Hypothalamus (tissue), 51 donors: ENCODE results near the gene ZSCAN9.
A peak's percentile ranks its signal among the peaks of the same experiment; 100 is the strongest.

Experiments used
- DNase-seq, 51 donors: peaks; one replicate each; lab custom pipeline; 2025; lab: John Stamatoyannopoulos, UW

ZSCAN9 gene

DNA sequence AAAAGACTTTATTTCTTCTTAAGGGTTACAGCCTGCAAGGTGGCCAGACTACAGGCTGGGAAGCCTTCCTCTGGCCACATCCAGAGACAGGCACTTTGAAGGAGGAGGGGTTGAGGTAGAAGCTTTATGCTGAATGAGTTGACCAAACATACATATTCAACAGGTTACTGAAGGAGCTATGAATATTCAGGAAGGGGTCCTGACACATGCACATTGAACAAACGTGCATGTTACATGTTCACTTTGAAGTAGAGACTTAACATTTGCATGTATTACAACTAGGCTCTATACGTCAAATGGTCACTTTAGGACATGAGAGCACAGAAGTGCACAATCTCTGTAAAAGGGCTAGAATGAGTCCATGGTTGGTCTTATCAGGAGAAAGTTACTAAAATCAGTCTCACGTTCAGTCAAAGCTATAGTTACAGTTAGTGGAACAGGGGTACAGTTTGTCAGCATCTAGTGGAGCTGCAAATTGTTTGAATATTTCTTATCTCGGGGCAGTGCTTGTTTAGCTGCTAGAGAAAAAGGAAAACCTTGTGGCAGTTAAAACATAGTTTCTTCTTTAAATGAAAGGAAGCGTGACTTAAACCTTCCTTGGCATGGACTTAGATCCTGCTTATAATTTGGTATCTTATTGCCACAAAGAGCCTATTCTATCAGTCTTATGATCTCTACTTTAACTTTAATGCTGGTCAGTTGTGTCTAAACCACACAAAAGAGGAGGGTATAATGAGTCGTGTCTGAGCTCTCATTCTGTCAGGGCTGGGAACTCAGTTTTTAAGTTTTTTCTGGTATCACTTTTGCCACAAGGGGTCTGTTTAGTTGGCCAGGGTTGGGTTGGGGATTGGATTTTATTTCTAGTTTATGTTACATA, 4.6 kb upstream of the ZSCAN9 start:
- DNase-seq: no peak

DNA sequence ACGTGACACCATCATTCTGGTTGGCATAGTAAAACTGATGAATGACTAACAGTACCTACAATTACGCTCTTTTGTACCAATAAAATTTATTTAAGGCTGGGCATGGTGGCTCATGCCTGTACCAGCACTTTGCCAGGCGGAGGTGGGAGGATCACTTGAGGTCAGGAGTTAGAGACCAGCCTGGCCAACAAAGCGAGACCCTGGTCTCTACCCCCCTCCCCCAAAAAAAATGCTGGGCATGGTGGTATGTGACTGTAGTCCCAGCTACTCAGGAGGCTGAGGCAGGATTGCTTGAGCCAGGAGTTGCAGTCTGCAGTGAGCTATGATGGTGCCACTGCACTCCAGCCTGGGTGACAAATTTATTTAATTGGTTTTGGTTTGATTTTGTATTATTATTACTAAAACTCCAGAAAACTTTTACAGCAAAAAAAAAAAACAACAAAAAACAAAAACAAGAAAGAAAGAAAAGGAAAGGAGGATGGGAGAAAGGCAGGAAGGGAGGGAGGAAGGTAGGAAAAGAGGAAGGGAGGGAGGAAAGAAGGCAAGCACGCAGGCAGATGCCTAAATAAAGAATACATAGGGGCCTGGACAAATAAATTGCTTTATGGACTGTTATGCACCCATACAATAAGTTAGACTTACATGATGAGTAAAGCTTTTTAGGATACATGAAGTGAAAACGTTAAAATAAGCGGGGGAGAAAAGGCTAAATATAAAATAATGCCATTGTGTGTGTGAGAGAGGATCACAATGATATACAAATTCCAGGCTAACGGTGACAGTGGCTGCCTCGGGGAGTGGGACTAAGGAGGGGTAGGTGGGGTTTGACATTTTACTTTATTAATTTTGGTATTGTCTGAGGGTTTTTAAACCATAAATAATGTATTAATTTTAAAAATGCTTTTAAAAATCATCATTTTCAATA, 682 bp upstream of the ZSCAN9 start:
- DNase-seq: no peak

DNA sequence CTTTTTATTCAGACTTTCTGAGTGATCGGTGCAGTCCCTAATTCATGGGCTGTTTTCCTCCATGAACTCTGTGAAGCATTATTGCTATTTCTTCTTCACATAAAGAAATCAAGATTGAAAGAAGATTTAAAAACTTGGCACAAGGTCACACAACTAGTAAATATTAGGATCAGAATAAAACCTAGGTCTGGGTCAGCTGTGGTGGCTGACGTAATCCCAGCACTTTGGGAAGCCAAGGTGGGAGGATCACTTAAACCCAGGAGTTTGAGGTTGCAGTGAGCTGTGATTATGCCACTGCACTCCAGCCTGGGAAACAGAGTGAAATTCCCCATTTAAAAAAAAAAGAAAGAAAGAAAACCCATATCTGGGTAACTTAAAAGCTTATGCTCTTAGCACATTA, 1.4 kb downstream of the ZSCAN9 start:
- no peak for DNase-seq

DNA sequence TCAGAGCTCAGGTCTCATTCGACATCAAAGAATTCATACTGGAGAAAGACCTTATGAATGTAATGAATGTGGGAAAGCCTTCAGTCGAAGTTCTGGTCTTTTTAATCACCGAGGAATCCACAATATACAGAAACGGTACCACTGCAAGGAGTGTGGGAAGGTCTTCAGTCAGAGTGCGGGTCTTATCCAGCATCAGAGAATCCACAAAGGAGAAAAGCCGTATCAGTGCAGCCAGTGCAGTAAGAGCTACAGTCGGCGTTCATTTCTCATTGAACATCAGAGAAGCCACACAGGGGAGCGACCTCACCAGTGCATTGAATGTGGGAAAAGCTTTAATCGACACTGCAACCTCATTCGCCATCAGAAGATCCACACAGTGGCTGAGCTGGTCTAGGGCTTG, 7.7 kb downstream of the ZSCAN9 start:
- DNase-seq: no peak

DNA sequence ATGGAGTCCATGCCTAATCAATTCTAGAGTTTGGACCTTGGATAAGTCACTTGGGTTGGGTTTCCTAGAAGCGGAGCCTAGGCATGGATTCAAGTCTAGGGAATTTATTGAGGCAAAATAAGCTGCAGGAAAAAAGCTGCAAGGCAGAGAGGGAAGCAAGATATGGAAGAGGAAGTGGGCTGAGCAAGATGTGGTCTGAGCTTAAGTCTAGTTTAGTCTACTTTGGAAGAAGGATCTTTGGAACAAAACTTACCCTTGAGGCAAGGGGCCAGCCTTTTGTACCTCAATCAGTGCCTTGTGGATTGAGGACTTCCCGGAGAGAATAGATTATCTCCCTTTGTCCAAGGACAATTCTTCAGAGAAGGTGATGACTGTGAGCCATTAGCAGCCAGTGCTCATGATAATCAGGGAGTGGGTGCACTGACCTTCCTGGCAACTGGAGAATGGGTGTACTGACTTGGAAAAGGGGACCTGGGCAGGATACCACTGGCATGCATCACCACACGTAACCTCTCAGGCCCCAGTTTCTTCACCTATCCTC, 10.9 kb downstream of the ZSCAN9 start:
- DNase-seq: no peak

DNA sequence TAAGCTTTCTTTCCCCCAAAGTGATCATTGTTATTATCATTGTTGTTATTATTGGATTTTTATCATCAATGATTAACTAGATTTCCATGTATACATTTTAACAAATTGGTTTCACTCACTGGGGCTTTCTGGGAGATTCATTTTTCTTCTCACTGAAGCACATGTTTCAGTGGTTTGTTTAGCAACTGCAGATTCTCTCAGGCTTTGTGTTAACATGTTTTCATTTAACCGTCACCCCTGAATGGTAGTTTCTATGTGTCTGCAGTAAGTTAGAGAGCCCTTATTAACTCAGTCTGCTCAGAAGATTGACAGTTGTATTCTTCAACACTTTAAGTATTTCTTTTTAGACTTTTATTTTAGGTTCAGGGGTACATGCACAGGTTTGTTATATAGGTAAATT, 14.6 kb downstream of the ZSCAN9 start:
- no peak for DNase-seq

DNA sequence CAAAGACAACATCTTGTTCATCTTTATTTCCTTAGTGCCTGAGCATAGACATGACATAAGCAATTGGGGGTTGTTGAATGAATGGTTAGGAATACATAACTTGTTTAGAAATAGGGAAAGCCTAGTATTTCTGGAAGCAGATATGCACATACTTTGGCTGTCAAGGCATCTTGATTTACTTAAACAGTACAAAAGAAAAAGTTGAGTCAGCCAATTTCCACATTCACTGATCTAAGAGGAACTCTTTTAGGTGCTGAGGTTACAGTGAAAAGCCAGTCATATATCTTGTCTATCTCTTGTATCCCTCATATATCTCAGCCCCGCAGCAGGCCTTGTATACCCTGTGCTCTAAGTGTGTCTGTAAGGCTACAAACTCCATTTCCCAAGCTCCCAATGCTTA, 15.4 kb downstream of the ZSCAN9 start:
- DNase-seq: no peak

DNA sequence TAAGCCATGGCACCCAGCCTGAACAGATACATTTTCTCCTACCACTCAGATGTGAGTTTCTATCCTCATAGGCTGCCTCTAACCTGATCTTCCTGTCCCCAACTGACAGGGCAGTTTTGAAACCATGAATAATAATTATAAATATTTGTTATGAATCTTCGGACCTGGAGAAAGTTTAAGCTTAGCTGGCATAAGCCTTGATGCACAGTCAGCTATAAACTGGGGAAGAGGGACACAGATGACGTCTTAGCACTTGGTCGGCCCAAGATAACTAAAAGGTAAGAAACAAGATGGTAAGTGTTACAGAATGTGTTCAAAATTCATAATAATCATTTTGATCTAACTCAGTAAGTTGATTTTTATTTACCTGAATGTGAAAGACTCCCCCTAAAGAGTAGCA, 18.9 kb downstream of the ZSCAN9 start:
- DNase-seq: no peak

DNA sequence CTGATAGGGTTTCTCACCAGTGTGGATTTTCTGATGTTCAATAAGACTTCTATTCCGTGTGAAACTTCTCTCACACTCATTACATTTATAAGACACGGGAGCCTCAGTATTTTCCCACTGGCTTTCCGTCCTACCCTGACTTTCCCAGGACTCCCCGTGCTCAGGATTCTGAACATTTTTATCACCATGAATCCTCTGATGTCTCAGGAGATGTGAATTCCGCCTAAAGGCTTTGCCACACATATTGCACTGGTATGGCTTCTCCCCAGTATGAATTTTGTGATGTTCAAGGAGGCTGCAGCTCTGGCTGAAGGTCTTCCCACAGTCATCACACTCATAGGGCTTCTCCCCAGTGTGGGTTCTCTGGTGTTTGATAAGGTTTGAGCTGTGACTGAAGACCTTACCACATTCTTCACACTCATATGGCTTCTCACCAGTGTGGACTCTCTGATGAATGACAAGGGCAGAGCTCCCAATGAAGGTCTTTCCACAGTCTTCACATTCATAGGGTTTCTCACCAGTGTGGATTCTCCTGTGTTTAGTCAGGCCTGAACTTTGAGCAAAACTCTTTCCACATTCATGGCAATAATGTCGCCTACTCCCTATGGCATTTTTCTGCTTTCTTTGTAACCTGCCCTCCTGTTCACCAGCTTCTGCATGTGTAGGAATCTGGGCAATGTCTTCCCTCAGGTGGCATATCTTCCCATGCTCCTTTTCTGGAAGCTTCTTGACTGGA, 20.3 kb downstream of the ZSCAN9 start:
- no peak for DNase-seq

DNA sequence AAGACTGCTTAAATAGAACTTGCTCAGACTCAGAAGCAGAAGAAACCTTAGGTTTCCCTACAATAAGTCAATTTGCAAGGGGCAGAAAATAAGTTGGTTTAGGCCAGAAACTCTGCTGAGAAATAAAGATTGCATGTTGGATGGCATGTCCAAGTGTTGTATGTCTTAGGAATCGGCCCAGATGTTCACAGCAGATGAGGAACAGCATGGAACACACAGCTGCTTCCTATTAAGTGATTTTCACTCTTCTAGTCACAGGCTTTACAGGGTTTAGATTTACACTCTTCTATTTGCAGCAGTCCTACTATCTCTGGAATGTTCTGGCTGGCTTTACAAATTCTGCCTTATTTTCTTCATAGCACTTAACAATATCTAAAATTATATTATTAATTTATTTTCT, 23.8 kb downstream of the ZSCAN9 start:
- no peak for DNase-seq

DNA sequence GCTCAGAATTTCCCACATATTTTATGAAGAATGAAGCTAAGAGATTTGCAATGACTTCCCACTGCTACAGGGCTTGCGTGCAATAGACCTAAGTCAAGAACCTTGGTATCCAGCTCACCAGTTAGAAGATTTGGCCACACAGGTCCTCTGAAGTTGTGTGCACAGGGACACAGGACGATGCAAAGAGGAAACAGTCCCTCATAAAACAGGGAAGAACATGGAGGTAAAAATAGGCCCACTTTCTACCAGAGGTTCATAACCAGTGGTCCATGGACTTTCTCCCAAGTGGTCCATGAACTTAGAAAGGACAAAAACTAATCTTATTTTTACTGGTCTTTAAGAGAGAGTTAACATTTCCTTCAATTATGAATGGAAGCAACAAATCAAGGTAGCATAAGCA, 25.7 kb downstream of the ZSCAN9 start:
- DNase-seq: no peak

DNA sequence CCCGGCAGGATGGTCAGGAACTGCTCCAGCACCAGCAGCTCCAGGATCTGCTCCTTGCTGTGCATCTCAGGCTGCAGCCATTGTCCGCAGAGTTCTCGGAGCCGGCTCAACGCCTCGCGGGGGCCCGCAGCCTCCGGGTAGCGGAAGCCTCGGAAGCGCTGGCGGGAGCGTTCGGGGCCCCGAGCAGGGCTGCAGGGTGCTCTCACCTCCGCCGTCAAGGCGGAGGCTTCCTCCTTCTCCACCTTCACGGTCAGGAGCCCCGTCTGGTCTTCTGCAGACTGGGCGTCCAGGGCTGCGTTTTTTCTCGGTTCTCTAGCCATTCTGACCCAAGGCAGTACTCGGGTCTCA, 26.6 kb downstream of the ZSCAN9 start:
- peak in 4 of 51 donors; percentile 4 to 33 (median 18) for DNase-seq

DNA sequence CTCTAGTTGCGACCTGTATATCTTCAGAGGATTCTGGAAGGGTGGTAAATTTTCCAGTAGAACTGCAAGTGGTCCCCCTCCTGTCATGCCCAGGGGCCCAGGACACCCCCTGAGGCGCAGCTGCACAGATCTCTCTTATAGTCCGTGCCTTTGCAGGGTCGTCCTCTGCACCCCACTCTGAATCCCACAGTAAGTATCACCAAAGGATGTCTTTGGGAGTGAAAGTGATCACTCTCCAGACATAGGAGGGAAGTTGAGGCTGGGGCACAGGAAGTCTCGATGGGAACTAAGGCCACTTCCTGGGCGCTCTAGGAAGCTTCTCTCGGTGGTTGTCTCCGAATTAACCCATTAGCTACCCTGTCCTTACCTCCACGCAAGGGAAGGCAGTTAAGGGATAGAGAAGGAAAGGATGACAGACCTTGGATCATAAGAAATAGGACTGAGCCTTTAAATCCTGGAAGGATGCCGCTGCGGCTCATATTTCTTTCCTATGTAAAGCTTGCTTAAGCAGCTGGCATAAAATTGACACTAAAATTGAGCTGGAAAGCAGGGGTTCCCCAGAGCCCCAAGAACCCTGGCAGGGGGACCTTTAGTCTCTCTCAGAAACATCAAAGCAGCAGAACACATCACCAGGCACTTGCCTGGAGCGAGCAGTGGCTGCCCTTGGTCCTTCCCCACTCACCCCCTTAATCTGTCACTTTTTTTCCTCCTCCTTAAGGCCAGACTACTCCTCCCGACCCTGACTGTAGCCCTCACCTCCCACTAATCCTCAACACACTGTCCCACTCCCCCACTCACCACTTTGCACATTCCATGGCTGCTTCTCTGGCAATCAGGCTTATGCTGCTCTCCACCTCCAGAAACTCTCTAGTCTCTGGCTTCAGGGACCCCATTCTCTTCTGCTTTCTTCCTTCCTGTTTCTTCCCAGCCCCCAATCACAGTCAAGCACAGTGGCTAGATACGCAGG, 27.2 kb downstream of the ZSCAN9 start, which contains the start of gene ZKSCAN4:
TSS of gene ZKSCAN4 (minus strand) at position 261 of the 967 bp plus-strand sequence. CDS start 289 bp downstream, outside the sequence.
- peak in 50 of 51 donors; percentile 11 to 86 (median 52) for DNase-seq

DNA sequence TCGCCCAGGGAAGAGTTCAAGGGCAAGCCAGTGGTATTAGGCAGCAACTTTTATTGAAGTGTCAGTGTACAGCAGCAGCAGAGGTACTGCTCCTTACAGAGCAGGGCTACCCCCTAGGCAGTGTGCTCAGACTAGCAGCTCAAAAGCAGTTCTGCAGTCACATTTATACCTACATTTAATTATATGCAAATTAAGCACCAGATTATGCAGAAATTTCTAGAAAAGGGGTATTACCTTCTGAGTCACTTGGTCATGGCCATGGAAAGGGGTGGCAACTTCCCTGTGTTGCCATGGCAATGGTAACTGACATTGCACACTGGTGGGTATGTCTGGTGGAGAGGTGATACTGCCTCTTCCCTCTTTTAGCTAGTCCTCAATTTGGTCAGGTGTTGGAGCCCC, 29.0 kb downstream of the ZSCAN9 start:
- no peak for DNase-seq

DNA sequence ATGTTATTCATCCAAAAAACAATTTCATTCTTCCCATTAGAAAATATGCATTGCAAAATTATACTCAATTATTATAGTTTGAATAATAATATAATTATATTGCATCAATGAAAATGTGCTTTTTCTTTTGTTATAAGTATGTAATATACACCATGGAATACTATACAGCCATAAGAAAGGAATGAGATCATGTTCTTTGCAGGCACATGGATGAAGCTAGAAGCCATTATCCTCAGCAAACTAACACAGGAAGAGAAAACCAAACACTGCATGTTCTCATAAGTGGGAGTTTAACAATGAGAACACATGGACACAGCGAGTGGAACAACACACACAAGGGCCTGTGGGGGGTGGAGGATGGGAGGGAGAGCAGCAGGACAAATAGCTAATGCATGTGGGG, 32.0 kb downstream of the ZSCAN9 start:
- DNase-seq: no peak

DNA sequence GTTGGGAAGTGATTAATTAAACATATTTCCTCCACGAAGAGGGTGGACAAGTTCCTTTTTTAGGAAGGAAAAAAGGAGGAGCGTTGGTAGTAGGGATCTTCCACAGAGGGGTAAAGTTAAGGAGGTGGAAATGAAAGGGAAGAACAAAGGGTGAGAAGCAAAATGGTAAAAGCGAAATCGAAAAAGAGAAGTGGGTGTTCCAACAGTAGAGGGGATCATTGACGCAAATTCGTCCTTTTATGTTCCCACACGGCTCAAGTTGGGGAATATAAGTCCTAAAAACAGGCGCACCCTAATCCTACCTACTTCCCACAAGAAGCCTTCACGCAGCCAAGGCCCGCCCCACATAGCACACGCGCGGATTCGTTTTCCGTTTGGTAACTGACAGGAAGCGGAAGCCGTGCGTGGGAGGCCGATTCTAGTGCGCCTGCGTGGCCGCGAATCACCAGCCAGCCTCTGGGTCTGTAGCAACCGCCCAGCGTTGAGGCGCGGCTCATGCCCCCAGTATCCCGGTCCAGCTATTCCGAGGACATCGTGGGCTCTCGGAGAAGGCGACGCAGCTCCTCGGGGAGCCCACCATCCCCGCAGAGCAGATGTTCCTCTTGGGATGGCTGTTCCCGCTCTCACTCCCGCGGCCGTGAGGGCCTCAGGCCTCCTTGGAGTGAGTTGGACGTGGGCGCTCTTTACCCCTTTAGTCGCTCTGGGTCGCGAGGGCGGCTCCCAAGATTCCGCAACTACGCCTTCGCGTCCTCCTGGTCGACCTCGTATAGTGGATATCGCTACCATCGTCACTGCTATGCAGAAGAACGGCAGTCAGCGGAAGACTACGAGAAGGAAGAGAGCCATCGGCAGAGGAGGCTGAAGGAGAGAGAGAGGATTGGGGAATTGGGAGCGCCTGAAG, 34.1 kb downstream of the ZSCAN9 start, which contains the start of gene NKAPL:
TSS of gene NKAPL (plus strand) at position 421 of the 901 bp plus-strand sequence. CDS start at position 496, 75 bp downstream.
- DNase-seq: peak in 47 of 51 donors; percentile 9 to 72 (median 43)

DNA sequence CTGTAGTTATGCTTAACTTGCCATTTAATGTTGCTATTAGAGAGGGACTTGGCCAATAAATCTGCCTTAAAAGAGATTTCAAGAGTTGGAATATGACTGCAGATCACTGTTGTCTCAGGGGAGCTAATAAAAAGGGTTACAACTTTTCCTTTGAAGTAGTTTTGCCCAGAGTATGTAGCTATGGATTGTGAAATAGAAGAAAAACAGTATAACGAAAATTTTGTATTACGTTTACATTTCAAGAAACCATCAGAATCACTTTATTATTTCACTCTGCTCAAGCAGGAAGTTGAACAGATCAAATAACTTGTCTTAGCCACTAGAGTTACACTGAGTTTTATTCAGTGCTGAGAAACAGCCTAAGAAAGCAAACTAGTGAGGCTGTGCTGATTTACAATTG, 38.8 kb downstream of the ZSCAN9 start:
- DNase-seq: no peak

DNA sequence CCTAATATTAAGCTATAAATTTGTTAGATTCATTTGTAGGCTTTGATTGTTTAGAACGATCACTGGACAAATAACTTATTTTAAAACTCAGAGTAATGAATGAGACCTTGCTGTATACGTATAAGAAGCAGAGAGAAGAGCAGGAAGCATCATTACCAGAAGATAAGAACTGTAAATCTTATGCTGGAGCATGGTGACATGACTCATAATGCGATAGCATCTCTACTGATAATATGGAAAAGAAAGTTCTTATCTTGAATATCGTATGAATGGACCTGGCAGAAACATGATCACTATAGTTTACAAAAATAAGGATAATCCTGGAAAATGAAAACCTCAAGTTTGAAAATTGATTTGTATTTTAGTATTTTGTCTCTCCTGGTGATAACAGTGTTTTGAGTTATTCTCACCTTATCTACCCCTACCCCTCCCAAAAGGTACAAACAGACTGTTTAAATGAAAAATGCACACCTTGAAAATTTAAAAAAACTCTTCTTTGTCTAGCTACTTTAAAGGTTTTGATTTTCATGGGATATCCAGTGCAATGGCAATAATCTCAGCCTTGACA, 39.8 kb downstream of the ZSCAN9 start:
- no peak for DNase-seq
